HFFc6 (cell line): ENCODE measurements around the gene N4BP2L2. TPM values are rescaled to one million over a fixed set of nuclear protein-coding genes. Genes with fewer than 3 reads are reported as not detected.

Experiments
- DNase-seq: peaks from one replicate; pipeline ENCODE4 v3.0.0-alpha.2; 2018
- H3K27ac Mint-ChIP-seq: 2 replicates; pipeline ENCODE4 v1.8.0; 2020; ENCODE audit warnings: mild to moderate bottlenecking, mixed read lengths
- H3K27me3 Mint-ChIP-seq: 2 replicates; pipeline ENCODE4 v1.8.0; 2021; ENCODE audit warnings: mild to moderate bottlenecking, moderate library complexity, mixed read lengths; ENCODE audit not compliant: insufficient read depth
- H3K36me3 Mint-ChIP-seq: 2 replicates; pipeline ENCODE4 v1.8.0; 2021; ENCODE audit warnings: low read depth, mixed read lengths
- H3K4me1 Mint-ChIP-seq: 2 replicates; pipeline ENCODE4 v1.8.0; 2020; ENCODE audit warnings: low read depth, mixed read lengths
- H3K4me3 Mint-ChIP-seq: 2 replicates; pipeline ENCODE4 v1.8.0; 2020; ENCODE audit warnings: mild to moderate bottlenecking, moderate library complexity, mixed read lengths
- H3K9me3 Mint-ChIP-seq: 2 replicates; pipeline ENCODE4 v1.8.0; 2020; ENCODE audit warnings: mild to moderate bottlenecking, mixed read lengths
- CTCF ChIP-seq: fragments of 200-600 bp; sonication (generic); IDR thresholded peaks from 2 replicates; pipeline ENCODE4 v1.5.0; 2021; ENCODE audit warnings: antibody characterized with exemption, mild to moderate bottlenecking
- total RNA-seq, 6 experiments: library from RNA; stranded (reverse); fragmentation: NEBNext Ultra II Directional; extraction: Animal tissue kit (Norgen Biotek cat#: 25700); gene quantifications; 2 replicates in 1 of 6; 3 replicates in 5 of 6; pipeline ENCODE4 v1.2.3, GENCODE V29; 2021

N4BP2L2 gene
- total RNA-seq, 6 experiments from 2014 or later: 44.7 to 57.9 (median 50.4) TPM

GRCh38 chr13:32453981-32454380 lies 84.6 kb downstream of the N4BP2L2 start:
- DNase-seq: no peak
- Mint-ChIP-seq H3K27me3 (no peaks in the 10 kb centered on the region), H3K4me1 (peaks cover 19% of the 10 kb centered on the region), H3K4me3 (no peak overlapping the region), H3K36me3 (peaks cover 36% of the 10 kb centered on the region), H3K9me3 (peaks cover 14% of the 10 kb centered on the region), H3K27ac (no peak overlapping the region)
- no peak for TF ChIP-seq CTCF

GRCh38 chr13:32448972-32449371 lies 89.6 kb downstream of the N4BP2L2 start:
- H3K4me3 Mint-ChIP-seq: no peak overlapping the region
- H3K36me3 Mint-ChIP-seq: peaks cover 9% of the 10 kb centered on the region; the same call in 1 of the 2 replicates
- no peak for TF ChIP-seq CTCF
- H3K9me3 Mint-ChIP-seq: no peaks in the 10 kb centered on the region
- no peak overlapping the region for H3K27ac Mint-ChIP-seq
- no peaks in the 10 kb centered on the region for H3K27me3 Mint-ChIP-seq
- no peak for DNase-seq
- peaks cover 27% of the 10 kb centered on the region for H3K4me1 Mint-ChIP-seq

GRCh38 chr13:32447894-32448623 lies 90.5 kb downstream of the N4BP2L2 start:
- Mint-ChIP-seq H3K27me3 (no peaks in the 10 kb centered on the region), H3K27ac (no peak overlapping the region), H3K4me3 (no peak overlapping the region), H3K4me1 (peaks cover 18% of the 10 kb centered on the region), H3K9me3 (no peaks in the 10 kb centered on the region), H3K36me3 (peaks cover 9% of the 10 kb centered on the region; the same call in 1 of the 2 replicates)
- no peak for TF ChIP-seq CTCF
- no peak for DNase-seq

GRCh38 chr13:32446773-32447465 lies 91.7 kb downstream of the N4BP2L2 start:
- DNase-seq: no peak
- Mint-ChIP-seq H3K27me3 (no peaks in the 10 kb centered on the region), H3K4me1 (peaks cover 16% of the 10 kb centered on the region), H3K36me3 (no peaks in the 10 kb centered on the region), H3K27ac (no peak overlapping the region), H3K4me3 (no peak overlapping the region), H3K9me3 (no peaks in the 10 kb centered on the region)
- TF ChIP-seq CTCF: no peak

- H3K9me3 Mint-ChIP-seq: no peaks in the 10 kb centered on the region
- no peak for TF ChIP-seq CTCF
- DNase-seq: no peak
- peaks cover 16% of the 10 kb centered on the region for H3K4me1 Mint-ChIP-seq
- H3K36me3 Mint-ChIP-seq: no peaks in the 10 kb centered on the region
- H3K4me3 Mint-ChIP-seq: no peak overlapping the region
- no peaks in the 10 kb centered on the region for H3K27me3 Mint-ChIP-seq
- no peak overlapping the region for H3K27ac Mint-ChIP-seq
These were observed 92.4 kb downstream of the N4BP2L2 start for GRCh38 chr13:32446220-32446619.
